CD8-positive, alpha-beta memory T cell (primary cell): ENCODE results near the gene TESK2. TPM values are rescaled to one million over a fixed set of nuclear protein-coding genes. Genes with fewer than 3 reads are reported as not detected.
"Not testable (repeated sequence)": the region's sequence is repeated elsewhere in the genome, so short reads cannot be mapped to it uniquely, and the experiment has no call there.

Experiments
- CTCF ChIA-PET: fragments of 350-600 bp; sonication (Branson Sonifier 250); formaldehyde crosslinking; loops from one replicate; lab custom pipeline; 2021; ENCODE audit warnings: antibody characterized with exemption; lab: Charles Lee
- POLR2A ChIA-PET: fragments of 350-600 bp; sonication (Branson Sonifier 250); formaldehyde crosslinking; loops from one replicate; lab custom pipeline; 2021; ENCODE audit warnings: antibody characterized with exemption; lab: Charles Lee
- DNase-seq, 5 donors: peaks; one replicate each; pipeline versions ENCODE4 v3.0.0 to v3.0.0-alpha.2; 2020 to 2022; ENCODE audit warnings: mixed read lengths in 1 of 5
- H3K27ac ChIP-seq: one replicate; pipeline ENCODE4 v1.7.0; 2013; ENCODE audit warnings: low read depth, mild to moderate bottlenecking, low read length, moderate library complexity
- H3K27me3 ChIP-seq: 2 replicates; pipeline ENCODE4 v1.7.0; 2013; ENCODE audit warnings: low read length, mild to moderate bottlenecking; ENCODE audit not compliant: insufficient read depth, poor library complexity, severe bottlenecking
- H3K36me3 ChIP-seq: 2 replicates; pipeline ENCODE4 v1.7.0; 2013; ENCODE audit warnings: mild to moderate bottlenecking, low read length, moderate library complexity; ENCODE audit not compliant: insufficient read depth
- H3K4me1 ChIP-seq: 2 replicates; pipeline ENCODE4 v1.7.0; 2013; ENCODE audit warnings: mild to moderate bottlenecking, low read length, moderate library complexity; ENCODE audit not compliant: insufficient read depth
- H3K4me3 ChIP-seq: 2 replicates; pipeline ENCODE4 v1.7.0; 2013; ENCODE audit warnings: mild to moderate bottlenecking, low read length
- H3K9me3 ChIP-seq: 2 replicates; pipeline ENCODE4 v1.7.0; 2013; ENCODE audit warnings: mild to moderate bottlenecking, low read length
- H3K27ac Mint-ChIP-seq, 8 donors: one replicate each; pipeline ENCODE4 v1.8.0; 2020 to 2021; ENCODE audit warnings: mixed read lengths in 8 of 8, mild to moderate bottlenecking in 6 of 8, inconsistent platforms in 3 of 8, moderate library complexity in 3 of 8
- H3K27me3 Mint-ChIP-seq, 2 donors: one replicate each; pipeline ENCODE4 v1.8.0; 2020 to 2021; ENCODE audit warnings: mixed read lengths in 2 of 2, mild to moderate bottlenecking in 1 of 2, moderate library complexity in 1 of 2
- H3K36me3 Mint-ChIP-seq, 3 donors: one replicate each; pipeline ENCODE4 v1.8.0; 2020 to 2021; ENCODE audit warnings: mixed read lengths in 3 of 3, inconsistent platforms in 1 of 3, mild to moderate bottlenecking in 1 of 3
- H3K4me1 Mint-ChIP-seq, 3 donors: one replicate each; pipeline ENCODE4 v1.8.0; 2020 to 2021; ENCODE audit warnings: mixed read lengths in 3 of 3, inconsistent platforms in 1 of 3, mild to moderate bottlenecking in 1 of 3
- H3K4me3 Mint-ChIP-seq, 7 donors: one replicate each; pipeline ENCODE4 v1.8.0; 2020 to 2021; ENCODE audit warnings: mixed read lengths in 7 of 7, mild to moderate bottlenecking in 6 of 7, moderate library complexity in 4 of 7, inconsistent platforms in 2 of 7
- H3K9me3 Mint-ChIP-seq, 5 donors: one replicate each; pipeline ENCODE4 v1.8.0; 2020 to 2022; ENCODE audit warnings: mixed read lengths in 5 of 5, mild to moderate bottlenecking in 3 of 5, moderate library complexity in 2 of 5, inconsistent platforms in 1 of 5
- polyA plus RNA-seq: library from polyadenylated mRNA; unstranded; fragments of 300-500 nt; fragmentation: Illumina TruSeq; gene quantifications from one replicate; pipeline ENCODE4 v1.2.3, GENCODE V29; 2021
- total RNA-seq, 2 experiments: library from RNA; stranded (reverse); gene quantifications; one replicate each; pipeline ENCODE4 v1.2.3, GENCODE V29; 2021

TESK2 gene, protein sequence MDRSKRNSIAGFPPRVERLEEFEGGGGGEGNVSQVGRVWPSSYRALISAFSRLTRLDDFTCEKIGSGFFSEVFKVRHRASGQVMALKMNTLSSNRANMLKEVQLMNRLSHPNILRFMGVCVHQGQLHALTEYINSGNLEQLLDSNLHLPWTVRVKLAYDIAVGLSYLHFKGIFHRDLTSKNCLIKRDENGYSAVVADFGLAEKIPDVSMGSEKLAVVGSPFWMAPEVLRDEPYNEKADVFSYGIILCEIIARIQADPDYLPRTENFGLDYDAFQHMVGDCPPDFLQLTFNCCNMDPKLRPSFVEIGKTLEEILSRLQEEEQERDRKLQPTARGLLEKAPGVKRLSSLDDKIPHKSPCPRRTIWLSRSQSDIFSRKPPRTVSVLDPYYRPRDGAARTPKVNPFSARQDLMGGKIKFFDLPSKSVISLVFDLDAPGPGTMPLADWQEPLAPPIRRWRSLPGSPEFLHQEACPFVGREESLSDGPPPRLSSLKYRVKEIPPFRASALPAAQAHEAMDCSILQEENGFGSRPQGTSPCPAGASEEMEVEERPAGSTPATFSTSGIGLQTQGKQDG
- total RNA-seq (1 to 10 TPM; 2.9 to 3.6 TPM), polyA plus RNA-seq (3.1 TPM)

DNA sequence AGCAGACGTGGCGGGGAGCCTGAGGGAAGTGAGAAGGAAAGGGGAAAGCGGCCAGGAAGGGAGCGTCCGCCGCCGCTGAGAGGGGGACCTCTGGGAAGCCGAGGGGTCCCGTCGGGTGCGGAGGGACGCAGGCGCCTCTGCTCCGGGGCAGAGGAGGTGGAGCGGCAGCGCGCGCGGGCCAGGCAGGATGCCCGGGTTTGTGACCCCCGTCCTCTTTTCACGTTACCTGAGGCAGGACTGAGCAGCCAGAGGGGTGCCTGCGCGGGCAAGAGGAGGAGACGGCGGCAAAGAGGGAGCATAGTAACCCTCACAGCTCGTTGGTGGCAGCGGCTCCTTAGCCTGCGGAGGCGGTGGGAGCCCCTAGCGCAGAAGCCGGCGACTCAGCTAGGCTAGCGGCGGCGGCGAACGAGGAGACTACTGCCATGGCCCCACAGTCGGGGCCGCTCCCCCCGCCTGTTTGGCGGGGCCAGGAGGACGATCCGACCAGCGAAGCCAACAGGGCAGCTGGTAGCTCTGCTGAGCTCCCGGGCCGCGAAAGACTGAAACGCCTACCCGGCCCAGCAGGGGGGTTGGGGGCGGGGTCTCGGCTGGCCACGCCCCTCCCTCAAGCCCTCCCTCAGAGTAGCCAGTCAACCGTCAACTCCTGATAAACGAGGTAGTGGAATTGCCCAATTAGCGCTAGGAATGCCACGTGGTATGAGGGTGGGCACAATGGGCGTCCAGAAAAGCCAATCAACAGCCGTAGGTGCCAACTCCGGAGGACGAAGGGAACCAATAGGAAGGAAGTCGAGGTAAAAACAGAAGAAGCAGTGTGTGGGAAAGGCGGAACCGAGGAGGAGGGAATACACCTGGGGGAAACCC is at the start of gene TESK2:
TSS of gene TESK2 (minus strand) at position 538 of the 861 bp plus-strand sequence. CDS start 33,378 bp downstream, outside the sequence.
- H3K4me1 Mint-ChIP-seq = peaks cover 6 to 11% (median 8%) of the 10 kb centered on the region in 3 donors

DNA sequence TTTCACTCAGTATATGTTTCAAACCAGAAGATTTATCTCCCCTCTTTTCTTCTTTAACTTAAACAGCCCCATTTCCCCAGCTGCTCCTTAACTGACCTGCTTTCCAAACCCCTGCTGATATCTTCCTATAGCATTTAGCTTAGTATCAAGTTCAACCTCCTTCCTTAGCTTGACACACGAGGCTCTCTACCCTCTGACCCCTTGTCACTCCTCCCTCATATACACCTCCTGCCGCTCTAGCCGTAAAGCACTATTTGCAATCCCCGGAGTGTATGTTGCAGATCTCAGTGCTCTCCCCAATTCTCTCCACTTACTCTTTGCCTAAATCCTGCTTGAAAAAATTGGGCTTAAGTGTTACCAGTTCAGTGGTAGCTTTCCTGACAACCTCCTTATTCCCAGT is 45.9 kb upstream of the TESK2 start:
- H3K27ac ChIP-seq = no peak overlapping the region
- no peak for DNase-seq
- H3K36me3 Mint-ChIP-seq = no peaks in the 10 kb centered on the region
- no peak overlapping the region for H3K27ac Mint-ChIP-seq
- H3K4me1 Mint-ChIP-seq = no peaks in the 10 kb centered on the region
- no peak overlapping the region for H3K4me3 Mint-ChIP-seq
- ChIA-PET POLR2A (no interaction called here), CTCF (no interaction called here)
- H3K27me3 ChIP-seq = no peaks in the 10 kb centered on the region
- H3K9me3 Mint-ChIP-seq = no peaks in the 10 kb centered on the region
- no peaks in the 10 kb centered on the region for H3K4me1 ChIP-seq
- H3K9me3 ChIP-seq = no peaks in the 10 kb centered on the region
- H3K27me3 Mint-ChIP-seq = peaks cover 0 to 1% of the 10 kb centered on the region in 2 donors
- H3K36me3 ChIP-seq = no peaks in the 10 kb centered on the region
- no peak overlapping the region for H3K4me3 ChIP-seq

More for the DNA sequence above, at the start of gene TESK2:
- CTCF ChIA-PET = interaction anchor here (0.7 to 8.5 kb wide), 13 partner anchors 11 to 762 kb away, joined by 3 to 104 read pairs (median 14); partner anchors contain the start of genes CCDC163, HECTD3, MMACHC and MUTYH
- peak within 1 kb of the TSS; percentile 72 for H3K4me3 ChIP-seq
- H3K36me3 ChIP-seq = no peaks in the 10 kb centered on the region
- peak within 1 kb of the TSS; percentile 28 for H3K27ac ChIP-seq
- peaks cover 14% of the 10 kb centered on the region for H3K4me1 ChIP-seq
- peaks cover 0 to 13% (median 4%) of the 10 kb centered on the region in 3 donors for H3K36me3 Mint-ChIP-seq
- H3K4me3 Mint-ChIP-seq = no peak within 1 kb of the TSS
- H3K9me3 ChIP-seq = no peaks in the 10 kb centered on the region
- no peaks in the 10 kb centered on the region for H3K27me3 ChIP-seq
- no peaks in the 10 kb centered on the region for H3K27me3 Mint-ChIP-seq
- H3K27ac Mint-ChIP-seq = no peak within 1 kb of the TSS
- DNase-seq = peak; percentile 92 to 99 (median 98)
- H3K9me3 Mint-ChIP-seq = no peaks in the 10 kb centered on the region
- POLR2A ChIA-PET = interaction anchor here (0.6 to 3.0 kb wide), 11 partner anchors 9 to 859 kb away, joined by 3 to 27 read pairs (median 6); partner anchors contain the start of genes CCDC163, HECTD3, MMACHC and MUTYH

DNA sequence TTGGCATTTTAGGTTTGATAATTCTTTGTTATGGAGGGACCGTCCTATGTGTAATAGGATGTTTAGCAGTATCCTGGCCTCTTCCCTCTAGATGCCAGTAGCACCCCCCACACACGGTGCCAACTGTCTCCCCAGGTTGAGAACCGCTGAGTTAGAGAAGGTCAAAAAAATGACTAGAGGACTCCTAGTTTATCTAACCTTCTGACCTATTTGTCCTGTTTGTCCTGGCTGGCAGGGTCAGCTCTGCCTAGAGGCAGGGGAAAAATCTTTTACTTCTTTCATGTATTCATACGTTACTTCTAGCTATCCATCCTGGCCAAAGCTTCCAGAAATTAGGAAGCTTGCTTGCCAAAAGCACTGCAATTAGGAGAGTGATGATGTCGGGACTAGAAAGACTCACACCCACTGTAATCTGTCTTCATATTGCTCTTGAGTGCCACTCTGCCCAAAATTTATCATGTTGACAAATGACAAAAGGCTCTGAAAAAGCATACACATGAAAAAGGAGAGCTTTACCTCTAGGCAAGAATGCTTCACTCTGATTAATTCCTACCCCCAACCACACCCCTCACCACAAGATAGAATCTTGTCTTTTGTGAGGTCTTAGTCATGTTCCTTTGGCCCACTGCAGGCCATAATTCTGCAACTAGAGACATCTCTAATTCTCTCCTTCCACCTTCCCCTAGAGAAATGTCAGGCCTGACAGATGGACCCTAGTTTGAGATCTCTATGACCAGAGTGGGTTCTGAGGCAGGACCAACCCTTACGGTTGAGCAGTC is 45.2 kb upstream of the TESK2 start:
- no peak overlapping the region for H3K27ac ChIP-seq
- Mint-ChIP-seq H3K27ac (peak overlapping the region in 1 of 8 donors; percentile 12), H3K9me3 (no peaks in the 10 kb centered on the region), H3K4me3 (no peak overlapping the region), H3K27me3 (no peaks in the 10 kb centered on the region), H3K4me1 (peaks cover 0 to 1% (median 0%) of the 10 kb centered on the region in 3 donors), H3K36me3 (no peaks in the 10 kb centered on the region)
- ChIA-PET CTCF (interaction anchor here (1.4 kb wide), 1 partner anchor 24 kb away, joined by 4 read pairs; no protein-coding TSS in a partner anchor), POLR2A (no interaction called here)
- H3K9me3 ChIP-seq = no peaks in the 10 kb centered on the region
- no peaks in the 10 kb centered on the region for H3K36me3 ChIP-seq
- H3K4me3 ChIP-seq = no peak overlapping the region
- H3K27me3 ChIP-seq = no peaks in the 10 kb centered on the region
- DNase-seq = no peak
- no peaks in the 10 kb centered on the region for H3K4me1 ChIP-seq

- no peak overlapping the region for H3K27ac ChIP-seq
- DNase-seq = no peak
- no peaks in the 10 kb centered on the region for H3K9me3 ChIP-seq
- Mint-ChIP-seq H3K27me3 (no peaks in the 10 kb centered on the region), H3K27ac (no peak overlapping the region), H3K36me3 (no peaks in the 10 kb centered on the region), H3K9me3 (no peaks in the 10 kb centered on the region), H3K4me1 (peaks cover 0 to 1% (median 0%) of the 10 kb centered on the region in 3 donors), H3K4me3 (peak overlapping the region in 1 of 7 donors; percentile 17)
- no peaks in the 10 kb centered on the region for H3K36me3 ChIP-seq
- POLR2A ChIA-PET = no interaction called here
- H3K4me3 ChIP-seq = no peak overlapping the region
- no peaks in the 10 kb centered on the region for H3K27me3 ChIP-seq
- CTCF ChIA-PET = no interaction called here
- H3K4me1 ChIP-seq = no peaks in the 10 kb centered on the region
Measured at GRCh38 chr1:45531873-45532272, 40.9 kb upstream of the TESK2 start.

- Mint-ChIP-seq H3K4me1 (peaks cover 0 to 1% (median 0%) of the 10 kb centered on the region in 3 donors), H3K9me3 (no peaks in the 10 kb centered on the region), H3K27me3 (peaks cover 0 to 3% of the 10 kb centered on the region in 2 donors), H3K27ac (peak overlapping the region in 1 of 8 donors; percentile 23), H3K36me3 (no peaks in the 10 kb centered on the region), H3K4me3 (no peak overlapping the region)
- POLR2A ChIA-PET = interaction anchor here (0.8 kb wide), 1 partner anchor 9 kb away, joined by 3 read pairs; the partner anchor contains the start of gene PRDX1
- H3K36me3 ChIP-seq = no peaks in the 10 kb centered on the region
- CTCF ChIA-PET = interaction anchor here (0.7 kb wide), 1 partner anchor 154 kb away, joined by 3 read pairs; no protein-coding TSS in a partner anchor
- H3K27me3 ChIP-seq = no peaks in the 10 kb centered on the region
- H3K4me1 ChIP-seq = no peaks in the 10 kb centered on the region
- H3K9me3 ChIP-seq = no peaks in the 10 kb centered on the region
- DNase-seq = no peak
- H3K4me3 ChIP-seq = no peak overlapping the region
- no peak overlapping the region for H3K27ac ChIP-seq
Measured at GRCh38 chr1:45530632-45531135, 39.7 kb upstream of the TESK2 start.

DNA sequence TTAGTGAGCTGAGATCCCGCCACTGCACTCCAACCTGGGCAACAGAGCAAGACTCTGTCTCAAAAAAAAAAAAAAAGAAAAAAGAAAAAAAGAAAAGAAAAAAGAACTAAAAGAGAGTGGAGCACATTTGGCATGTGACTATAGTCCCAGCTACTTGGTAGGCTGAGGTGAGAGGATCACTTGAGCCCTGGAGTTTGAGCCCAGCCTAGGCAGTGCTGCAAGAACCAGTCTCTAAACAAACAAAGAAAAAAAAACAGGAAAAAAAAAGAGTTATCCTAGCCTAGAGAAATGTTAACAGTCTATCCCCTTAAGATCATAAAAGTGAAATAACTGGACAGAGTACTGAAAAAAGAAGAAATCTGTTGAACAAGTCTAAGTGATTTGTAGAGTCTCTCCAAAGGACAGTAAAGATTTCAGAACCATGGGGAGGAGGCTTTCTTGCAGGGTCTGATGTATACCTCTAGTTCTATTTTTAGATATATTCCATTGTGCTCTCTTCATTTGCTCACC is 35.2 kb upstream of the TESK2 start:
- H3K9me3 Mint-ChIP-seq = no peaks in the 10 kb centered on the region

GRCh38 chr1:45523975-45524374 is 33.0 kb upstream of the TESK2 start:
- H3K27ac Mint-ChIP-seq, H3K9me3 Mint-ChIP-seq, H3K4me3 ChIP-seq, H3K27ac ChIP-seq, CTCF ChIA-PET, DNase-seq, POLR2A ChIA-PET, H3K36me3 ChIP-seq, H3K27me3 Mint-ChIP-seq, H3K27me3 ChIP-seq, H3K9me3 ChIP-seq: not testable (repeated sequence)
- peaks cover 19% of the 10 kb centered on the region for H3K4me1 ChIP-seq
- peaks cover 0 to 14% (median 0%) of the 10 kb centered on the region in 3 donors for H3K36me3 Mint-ChIP-seq
- H3K4me1 Mint-ChIP-seq = peaks cover 18 to 31% (median 22%) of the 10 kb centered on the region in 3 donors
- H3K4me3 Mint-ChIP-seq = peak overlapping the region in 1 of 7 donors; percentile 10

More for the DNA sequence above, 35.2 kb upstream of the TESK2 start:
- Mint-ChIP-seq H3K27me3 (peaks cover 0 to 3% of the 10 kb centered on the region in 2 donors), H3K36me3 (peaks cover 0 to 7% (median 0%) of the 10 kb centered on the region in 3 donors), H3K4me3 (peak overlapping the region in 1 of 7 donors; percentile 9), H3K27ac (peak overlapping the region in 1 of 8 donors; percentile 13), H3K4me1 (peaks cover 11 to 13% (median 12%) of the 10 kb centered on the region in 3 donors)
- no peak for DNase-seq
- CTCF ChIA-PET = no interaction called here
- POLR2A ChIA-PET = no interaction called here
- H3K4me1 ChIP-seq = peaks cover 6% of the 10 kb centered on the region
- H3K4me3 ChIP-seq = no peak overlapping the region
- no peak overlapping the region for H3K27ac ChIP-seq
- no peaks in the 10 kb centered on the region for H3K27me3 ChIP-seq
- H3K9me3 ChIP-seq = no peaks in the 10 kb centered on the region
- no peaks in the 10 kb centered on the region for H3K36me3 ChIP-seq
